ENCODE data around the gene THRB. TPM values are rescaled to one million over a fixed set of nuclear protein-coding genes. Genes with fewer than 3 reads are reported as not detected.
A peak's percentile ranks its signal among the peaks of the same experiment; 100 is the strongest.

THRB gene
- total and polyA plus RNA-seq, 8 donors, result 2.1 to 12.4 (median 7.8) TPM

DNA sequence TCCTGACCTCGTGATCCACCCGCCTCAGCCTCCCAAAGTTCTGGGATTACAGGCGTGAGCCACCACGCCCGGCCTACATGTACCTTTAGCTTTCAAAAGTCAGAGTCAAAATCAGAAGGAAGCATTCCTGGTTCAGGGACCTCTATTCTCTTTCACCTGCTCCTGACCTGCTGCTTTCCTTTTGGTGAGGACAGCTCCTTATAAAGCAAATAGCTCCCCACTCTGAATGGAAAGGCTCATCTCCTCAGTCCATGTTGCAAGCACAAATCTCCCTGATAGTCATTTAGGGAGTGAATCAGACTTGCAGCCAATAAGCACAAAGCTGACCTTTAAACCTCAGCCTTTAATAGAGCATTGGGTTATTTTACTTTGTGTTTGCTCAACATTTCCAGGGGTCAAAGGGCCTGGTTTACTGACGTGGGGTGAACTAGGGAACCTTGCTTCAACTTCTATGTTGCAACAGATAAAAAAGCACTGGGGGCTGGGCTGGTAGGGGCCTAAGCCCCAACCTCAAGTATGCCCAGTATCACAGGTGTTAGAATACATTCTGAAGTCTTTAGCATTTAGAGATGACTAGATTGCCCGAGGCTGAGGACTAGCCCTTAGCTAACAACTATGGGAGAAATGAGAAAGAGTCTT is 43.1 kb downstream of the THRB start:
- intact Hi-C loops (cut with DNase I), result no loop called here
- 44 to 54% methylated on average over 7 of the region's 7 CpGs for WGBS, 2 donors
- FAIRE-seq, result peak; percentile 29
- TF ChIP-seq, protein P1, sequence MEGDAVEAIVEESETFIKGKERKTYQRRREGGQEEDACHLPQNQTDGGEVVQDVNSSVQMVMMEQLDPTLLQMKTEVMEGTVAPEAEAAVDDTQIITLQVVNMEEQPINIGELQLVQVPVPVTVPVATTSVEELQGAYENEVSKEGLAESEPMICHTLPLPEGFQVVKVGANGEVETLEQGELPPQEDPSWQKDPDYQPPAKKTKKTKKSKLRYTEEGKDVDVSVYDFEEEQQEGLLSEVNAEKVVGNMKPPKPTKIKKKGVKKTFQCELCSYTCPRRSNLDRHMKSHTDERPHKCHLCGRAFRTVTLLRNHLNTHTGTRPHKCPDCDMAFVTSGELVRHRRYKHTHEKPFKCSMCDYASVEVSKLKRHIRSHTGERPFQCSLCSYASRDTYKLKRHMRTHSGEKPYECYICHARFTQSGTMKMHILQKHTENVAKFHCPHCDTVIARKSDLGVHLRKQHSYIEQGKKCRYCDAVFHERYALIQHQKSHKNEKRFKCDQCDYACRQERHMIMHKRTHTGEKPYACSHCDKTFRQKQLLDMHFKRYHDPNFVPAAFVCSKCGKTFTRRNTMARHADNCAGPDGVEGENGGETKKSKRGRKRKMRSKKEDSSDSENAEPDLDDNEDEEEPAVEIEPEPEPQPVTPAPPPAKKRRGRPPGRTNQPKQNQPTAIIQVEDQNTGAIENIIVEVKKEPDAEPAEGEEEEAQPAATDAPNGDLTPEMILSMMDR (IDR thresholded peaks at IDR 0.05), result no peak
- no peaks in the 10 kb centered on the region for H3K36me3 ChIP-seq
- no peak overlapping the region for H3K4me3 ChIP-seq
- peak overlapping the region in 2 of 4 donors; percentile 8 to 58 for H3K27ac ChIP-seq
- peaks cover 0 to 38% (median 20%) of the 10 kb centered on the region in 3 donors for H3K4me1 ChIP-seq
- ATAC-seq, result peak; percentile 43 to 76 (median 67)
- no peaks in the 10 kb centered on the region for H3K27me3 ChIP-seq
- DNase-seq, result peak in 3 of 6 donors; percentile 12 to 25 (median 13)
- no peaks in the 10 kb centered on the region for H3K9me3 ChIP-seq

DNA sequence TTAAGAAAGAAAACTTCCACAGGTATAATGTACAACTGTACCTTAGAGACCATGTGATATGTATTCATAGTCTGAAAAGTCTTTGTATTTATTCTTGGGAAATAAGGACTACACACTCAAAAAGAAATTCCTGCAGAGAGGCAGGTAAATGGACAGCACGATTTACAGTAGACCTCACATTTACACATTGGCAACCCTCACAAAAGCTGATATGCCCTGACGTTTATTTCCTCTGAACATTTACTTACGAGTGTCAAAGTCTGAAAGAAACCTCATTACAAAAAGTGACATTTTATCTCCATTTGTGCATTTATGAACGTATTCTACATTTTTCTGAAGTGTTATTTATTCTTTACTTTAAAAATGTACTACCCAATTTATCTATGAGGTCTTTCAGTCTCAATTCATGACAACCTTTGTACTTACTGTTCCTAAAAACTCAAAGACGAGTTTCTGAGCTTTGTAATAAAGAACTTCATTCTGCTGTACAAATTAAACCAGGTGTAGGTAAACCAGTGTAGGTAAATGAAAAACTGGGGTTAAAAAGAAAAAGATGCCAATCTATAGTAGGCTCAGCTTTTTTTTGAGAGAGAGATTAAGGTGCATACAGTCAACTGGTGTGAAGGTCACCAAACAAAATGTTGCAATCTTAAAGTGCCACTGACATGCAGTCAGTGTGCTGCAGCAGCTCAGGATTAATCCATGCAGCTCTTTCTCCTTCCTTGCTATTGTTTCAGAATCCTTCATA is 44.3 kb downstream of the THRB start:
- Histone ChIP-seq H3K27me3 (no peaks in the 10 kb centered on the region), H3K36me3 (no peaks in the 10 kb centered on the region), H3K9me3 (no peaks in the 10 kb centered on the region), H3K4me1 (peaks cover 0 to 38% (median 20%) of the 10 kb centered on the region in 3 donors), H3K27ac (no peak overlapping the region), H3K4me3 (no peak overlapping the region)
- intact Hi-C loops (cut with DNase I), result no loop called here
- TF ChIP-seq, protein P1 (IDR thresholded peaks at IDR 0.05), result no peak
- DNase-seq (peak in 2 of 6 donors; percentile 13 to 50), ATAC-seq (peak; percentile 81 to 88 (median 83)), FAIRE-seq (no peak)
- WGBS, 2 donors, result 23 to 26% methylated on average over 5 of the region's 5 CpGs

DNA sequence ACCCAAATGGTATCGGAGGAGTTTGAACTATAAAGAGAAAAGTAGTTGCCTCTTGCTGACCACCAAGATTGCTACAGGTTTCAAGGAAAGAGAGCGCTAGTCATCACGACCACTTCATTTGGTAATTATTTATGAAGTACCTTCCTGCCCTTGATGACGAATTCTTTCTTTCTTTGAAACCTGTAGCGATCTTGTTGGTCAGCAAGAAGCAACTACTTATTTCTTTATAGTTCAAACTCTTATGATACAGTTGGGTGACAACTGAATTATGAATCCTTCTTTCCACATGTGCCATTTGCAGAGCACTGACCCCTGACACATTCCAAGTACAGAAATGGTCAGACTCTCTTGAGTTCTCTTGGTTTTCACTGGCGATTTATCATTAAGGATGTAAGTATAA is 46.8 kb downstream of the THRB start:
- Histone ChIP-seq H3K4me3 (no peak overlapping the region), H3K36me3 (no peaks in the 10 kb centered on the region), H3K27ac (no peak overlapping the region), H3K27me3 (no peaks in the 10 kb centered on the region), H3K9me3 (no peaks in the 10 kb centered on the region), H3K4me1 (peaks cover 0 to 43% (median 31%) of the 10 kb centered on the region in 3 donors)
- WGBS, 2 donors, result 71 to 77% methylated on average over 6 of the region's 6 CpGs
- no peak for DNase-seq
- TF ChIP-seq, protein P1 (IDR thresholded peaks at IDR 0.05), result no peak
- no peak for FAIRE-seq
- no peak for ATAC-seq
- intact Hi-C loops (cut with DNase I), result no loop called here

DNA sequence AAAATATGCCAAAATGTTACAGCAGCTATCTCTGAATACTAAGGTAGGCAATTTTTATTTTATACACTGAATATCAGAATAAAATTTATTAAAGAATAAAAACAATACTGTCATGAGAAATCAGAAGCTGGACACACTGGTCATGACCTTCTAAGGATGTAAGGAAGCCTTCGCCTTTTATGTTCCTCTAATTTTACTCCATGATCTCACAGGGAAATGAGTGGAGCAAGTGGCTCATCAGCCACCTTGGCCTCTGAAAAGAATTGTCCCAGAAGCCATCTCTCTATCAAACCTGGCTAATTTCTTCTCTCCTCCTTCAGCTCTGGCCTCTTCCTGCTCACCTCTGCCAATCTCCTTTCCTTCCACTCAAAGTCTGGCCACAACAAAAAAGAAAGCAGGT is 48.6 kb downstream of the THRB start:
- Histone ChIP-seq H3K4me1 (peaks cover 2 to 34% (median 31%) of the 10 kb centered on the region in 3 donors), H3K36me3 (no peaks in the 10 kb centered on the region), H3K27ac (no peak overlapping the region), H3K27me3 (no peaks in the 10 kb centered on the region), H3K9me3 (no peaks in the 10 kb centered on the region), H3K4me3 (no peak overlapping the region)
- TF ChIP-seq, protein P1 (IDR thresholded peaks at IDR 0.05), result no peak
- FAIRE-seq (no peak), ATAC-seq (no peak), DNase-seq (no peak)
- WGBS, 2 donors, result 90 to 91% methylated on average over 1 of the region's 1 CpG
- intact Hi-C loops (cut with DNase I), result no loop called here

DNA sequence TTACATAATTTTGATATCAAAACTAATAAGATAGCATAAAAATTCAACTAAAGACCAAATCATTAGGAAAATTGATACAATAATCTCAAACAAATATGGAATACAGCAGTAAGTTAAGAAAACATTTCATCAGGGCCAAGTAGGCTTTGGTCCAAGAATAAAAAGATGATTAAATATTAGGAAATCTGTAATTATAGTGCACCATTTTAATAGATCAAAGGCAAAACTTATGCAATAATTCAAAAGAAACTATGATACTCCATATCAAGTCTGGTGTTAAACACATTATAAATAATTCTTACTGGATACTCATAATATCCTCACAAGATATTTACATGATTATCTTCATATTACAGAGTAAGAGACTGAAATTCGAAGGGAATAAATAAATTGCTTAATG is 51.2 kb downstream of the THRB start:
- ATAC-seq (no peak), DNase-seq (no peak), FAIRE-seq (peak; percentile 83)
- TF ChIP-seq, protein P1 (IDR thresholded peaks at IDR 0.05), result no peak
- H3K27ac ChIP-seq, result no peak overlapping the region
- 0% methylated on average over 1 of the region's 1 CpG for WGBS, 2 donors
- no peaks in the 10 kb centered on the region for H3K27me3 ChIP-seq
- intact Hi-C loops (cut with DNase I), result no loop called here
- no peaks in the 10 kb centered on the region for H3K9me3 ChIP-seq
- no peak overlapping the region for H3K4me3 ChIP-seq
- H3K36me3 ChIP-seq, result no peaks in the 10 kb centered on the region
- peaks cover 5 to 34% (median 12%) of the 10 kb centered on the region in 3 donors for H3K4me1 ChIP-seq
